Memory B cell (primary cell): ENCODE results near the gene GPC3.
"Not testable (repeated sequence)": the region's sequence is repeated elsewhere in the genome, so short reads cannot be mapped to it uniquely, and the experiment has no call there.

Experiments used
- ATAC-seq: fragments of 150-1000 bp; cut with Tn5 transposase; 2 replicates; pipeline ENCODE4 v1.10.0; 2021; ENCODE audit warnings: low read depth, mild to moderate bottlenecking, moderate library complexity
- DNase-seq, 2 donors: peaks; one replicate each; pipeline ENCODE4 v3.0.0; 2022; ENCODE audit warnings: low spot score in 2 of 2
- H3K27ac Mint-ChIP-seq: one replicate; pipeline ENCODE4 v1.8.0; 2022; ENCODE audit warnings: mild to moderate bottlenecking, moderate library complexity, mixed read lengths
- H3K27me3 Mint-ChIP-seq: one replicate; pipeline ENCODE4 v1.8.0; 2022; ENCODE audit warnings: mixed read lengths
- H3K36me3 Mint-ChIP-seq: one replicate; pipeline ENCODE4 v1.8.0; 2022; ENCODE audit warnings: mild to moderate bottlenecking, mixed read lengths
- H3K4me1 Mint-ChIP-seq: one replicate; pipeline ENCODE4 v1.8.0; 2022; ENCODE audit warnings: mixed read lengths
- H3K4me3 Mint-ChIP-seq: one replicate; pipeline ENCODE4 v1.8.0; 2022; ENCODE audit warnings: mild to moderate bottlenecking, moderate library complexity, mixed read lengths
- H3K9me3 Mint-ChIP-seq: one replicate; pipeline ENCODE4 v1.8.0; 2022; ENCODE audit warnings: mixed read lengths

Gene GPC3

DNA sequence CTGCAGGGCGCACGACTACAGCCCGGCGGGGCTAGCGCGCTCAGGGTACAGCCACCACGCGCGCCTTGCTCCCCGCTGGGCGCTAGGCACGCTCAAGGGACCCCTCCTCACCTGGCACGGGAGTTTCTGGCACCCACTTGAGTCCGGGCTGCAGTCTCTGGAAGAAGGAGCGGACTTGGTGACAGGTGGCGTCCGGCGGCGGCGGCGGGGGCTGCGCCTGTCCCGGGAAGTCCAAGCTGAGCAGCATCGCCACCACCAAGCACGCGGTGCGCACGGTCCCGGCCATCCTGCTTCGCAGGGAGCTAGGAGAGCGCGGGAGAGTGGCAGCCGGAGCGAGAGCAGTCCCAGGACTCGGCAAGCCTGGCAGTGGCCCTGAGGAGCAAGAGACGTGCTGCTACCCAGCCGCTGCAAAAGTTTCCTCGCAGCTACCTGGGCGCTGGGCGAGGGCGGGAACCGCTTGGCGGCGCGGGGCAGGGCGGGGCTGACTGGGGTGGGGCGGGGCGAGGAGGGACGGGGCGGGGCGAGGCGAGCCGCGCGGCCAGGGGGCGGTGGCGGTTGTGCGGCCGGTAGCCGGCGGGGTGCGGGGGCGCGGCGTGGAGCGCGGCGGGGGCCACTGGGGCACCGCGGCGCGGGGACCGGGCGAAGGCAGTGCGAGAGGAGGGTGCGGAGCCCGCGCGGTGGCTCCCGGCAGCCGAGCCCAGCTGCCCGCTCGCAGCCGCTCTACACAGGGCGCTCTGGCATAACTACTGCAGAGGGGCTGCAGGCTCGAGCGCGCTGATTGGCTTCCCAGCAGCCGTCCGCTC is at the start of gene GPC3:
Gene GPC3 (minus strand): TSS at position 431 of the 803 bp plus-strand sequence.
- Mint-ChIP-seq H3K4me1 (no peaks in the 10 kb centered on the region), H3K4me3 (peak within 1 kb of the TSS; percentile 62), H3K27me3 (peaks cover 10% of the 10 kb centered on the region), H3K27ac (no peak within 1 kb of the TSS), H3K36me3 (no peaks in the 10 kb centered on the region), H3K9me3 (no peaks in the 10 kb centered on the region)
- DNase-seq (no peak), ATAC-seq (peak; percentile 64)

DNA sequence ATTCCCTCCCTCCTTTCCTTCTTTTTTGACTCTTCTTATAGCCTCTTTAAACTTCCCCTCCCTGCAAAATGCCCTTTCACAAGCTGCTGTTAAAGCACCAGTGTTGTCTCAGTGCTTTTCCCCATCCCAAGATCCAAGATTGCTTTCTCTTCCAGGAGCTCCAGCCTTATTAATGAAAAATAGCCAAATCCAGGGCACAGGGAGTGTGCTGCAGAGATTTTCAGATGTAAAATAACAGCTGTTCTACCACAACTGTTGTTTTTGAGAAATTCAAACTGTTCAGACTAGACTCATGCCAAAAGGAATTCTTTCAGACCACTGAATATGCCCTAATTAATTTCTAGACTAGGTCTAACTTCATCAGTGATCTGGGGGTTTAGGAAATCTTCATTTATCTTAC is 47.0 kb upstream of the GPC3 start:
- H3K4me3 Mint-ChIP-seq, result no peak overlapping the region
- peaks cover 9% of the 10 kb centered on the region for H3K27me3 Mint-ChIP-seq
- H3K27ac Mint-ChIP-seq, result no peak overlapping the region
- DNase-seq (no peak), ATAC-seq (no peak)
- no peaks in the 10 kb centered on the region for H3K9me3 Mint-ChIP-seq
- no peaks in the 10 kb centered on the region for H3K4me1 Mint-ChIP-seq
- H3K36me3 Mint-ChIP-seq, result no peaks in the 10 kb centered on the region

DNA sequence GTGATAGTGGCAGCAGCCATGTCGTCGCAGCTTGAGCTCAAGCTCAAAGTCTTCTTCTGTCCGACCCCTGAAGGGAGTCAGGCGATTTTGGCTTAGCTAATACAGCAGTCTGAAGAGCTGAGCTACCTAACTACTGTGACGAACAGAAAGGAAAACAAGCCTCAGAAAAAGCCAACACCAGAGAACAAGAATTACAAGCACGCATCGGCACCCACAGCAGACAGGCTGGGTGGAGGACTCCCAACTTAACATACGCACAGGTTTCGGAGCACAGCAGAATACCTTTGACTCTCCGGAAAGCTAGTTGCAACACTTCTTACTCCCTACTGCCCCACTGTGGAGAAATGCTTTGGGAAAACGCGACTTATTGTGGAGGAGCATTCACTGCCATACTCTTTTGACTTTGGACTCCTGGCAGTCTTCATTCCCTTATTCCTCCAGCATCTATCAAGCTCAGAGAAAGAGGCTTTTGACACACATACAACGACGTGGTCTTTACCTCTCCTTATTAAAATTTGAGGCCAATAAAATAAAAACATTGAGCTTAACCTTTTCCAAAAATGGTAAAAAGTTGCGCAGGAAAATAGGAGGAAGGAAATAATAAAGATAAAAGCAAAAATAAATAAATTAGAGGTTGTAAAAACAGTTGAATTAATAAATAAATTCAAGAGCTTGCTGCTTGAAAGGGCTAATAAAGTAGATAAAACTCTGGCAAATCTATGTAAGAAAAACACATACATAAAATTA is 41.3 kb upstream of the GPC3 start:
- Mint-ChIP-seq H3K27ac (peak overlapping the region; percentile 36), H3K27me3 (peaks cover 4% of the 10 kb centered on the region), H3K4me1 (no peaks in the 10 kb centered on the region), H3K4me3 (no peak overlapping the region), H3K36me3 (no peaks in the 10 kb centered on the region), H3K9me3 (no peaks in the 10 kb centered on the region)
- DNase-seq (no peak), ATAC-seq (no peak)

DNA sequence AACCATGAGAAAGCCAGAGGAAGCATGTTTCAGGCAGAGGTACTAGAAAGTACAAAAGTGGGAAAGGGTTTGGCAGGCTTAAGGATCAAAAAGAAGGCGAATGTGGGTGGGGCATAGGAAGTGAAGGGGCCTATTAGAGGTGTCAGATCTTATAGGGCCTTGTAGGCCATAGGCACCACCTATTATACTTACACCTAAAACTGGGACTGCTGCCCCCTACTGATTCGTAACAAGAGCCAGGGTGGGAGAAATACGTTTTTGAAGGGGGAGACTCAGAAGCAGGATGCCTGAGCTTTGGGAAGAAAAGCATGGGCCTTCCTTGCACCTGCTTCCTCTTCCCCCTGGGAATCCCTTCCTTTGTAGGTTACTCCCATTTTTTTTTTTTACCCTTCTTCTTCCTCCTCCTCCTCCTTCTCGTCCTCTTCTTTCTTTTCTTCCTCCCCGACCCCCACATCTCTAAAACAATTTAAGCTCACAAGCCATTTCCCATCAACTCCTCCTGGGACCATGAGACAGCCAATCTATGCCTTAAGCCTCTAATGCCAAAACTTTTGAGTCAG is 40.7 kb upstream of the GPC3 start:
- Mint-ChIP-seq H3K4me1 (no peaks in the 10 kb centered on the region), H3K27ac (peak overlapping the region; percentile 36), H3K36me3 (no peaks in the 10 kb centered on the region), H3K27me3 (peaks cover 4% of the 10 kb centered on the region), H3K9me3 (no peaks in the 10 kb centered on the region), H3K4me3 (no peak overlapping the region)
- DNase-seq (no peak), ATAC-seq (no peak)

DNA sequence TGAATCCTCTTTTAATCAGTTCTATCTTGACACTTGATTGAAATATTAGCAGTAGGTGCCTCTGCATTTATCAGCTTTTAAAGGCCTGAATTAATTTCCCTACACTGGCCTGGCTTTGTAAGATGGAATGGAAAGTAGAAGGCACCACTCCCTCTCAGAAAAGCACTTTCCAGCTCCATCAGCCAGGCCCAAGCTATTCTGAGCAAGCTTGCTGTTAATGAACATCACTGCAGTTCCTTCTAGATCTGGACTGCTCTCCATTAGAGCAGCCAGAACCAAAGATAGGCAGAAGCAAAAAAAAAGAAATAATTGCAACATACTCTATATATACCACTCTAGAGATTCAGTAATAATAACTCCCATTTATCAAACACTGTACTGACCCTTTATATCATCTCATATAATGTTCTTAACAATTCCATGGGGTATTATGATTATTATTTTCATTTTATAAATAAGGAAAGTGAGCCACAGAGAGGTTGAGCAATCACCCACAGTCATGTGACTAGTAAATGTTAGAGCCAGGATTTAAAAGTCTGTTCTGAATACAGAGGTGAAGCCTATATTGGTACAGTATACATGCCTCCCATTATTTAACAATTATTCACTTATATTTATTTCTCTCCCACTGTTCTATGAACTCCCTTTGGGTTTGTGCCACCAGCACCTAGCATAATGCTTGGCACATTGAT is 39.4 kb upstream of the GPC3 start:
- Mint-ChIP-seq H3K36me3 (no peaks in the 10 kb centered on the region), H3K9me3 (no peaks in the 10 kb centered on the region), H3K27ac (no peak overlapping the region), H3K27me3 (peaks cover 4% of the 10 kb centered on the region), H3K4me1 (no peaks in the 10 kb centered on the region), H3K4me3 (no peak overlapping the region)
- ATAC-seq (no peak), DNase-seq (no peak)

DNA sequence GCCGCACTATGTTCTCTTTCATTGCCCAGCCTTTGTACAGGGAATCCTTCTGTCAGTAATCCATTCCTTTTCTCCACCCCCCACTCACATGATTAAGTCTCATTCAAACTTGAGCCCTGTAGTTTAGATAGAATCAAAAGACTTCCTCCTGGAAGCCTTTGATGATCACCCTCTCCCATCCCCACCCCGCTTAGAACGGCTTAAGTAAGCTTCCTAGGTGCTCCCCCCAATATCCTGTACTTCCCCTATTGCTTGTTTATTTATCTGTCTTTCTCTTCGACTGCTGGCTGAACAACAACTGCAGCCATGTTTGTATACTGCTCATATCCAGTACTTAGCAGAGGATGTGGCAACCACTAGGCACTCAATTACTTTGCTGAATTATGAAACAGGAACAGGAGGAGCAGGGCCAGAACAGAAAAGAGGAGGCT is 38.5 kb upstream of the GPC3 start:
- ATAC-seq, result no peak
- Mint-ChIP-seq H3K9me3 (no peaks in the 10 kb centered on the region), H3K36me3 (no peaks in the 10 kb centered on the region), H3K27ac (no peak overlapping the region), H3K4me3 (no peak overlapping the region), H3K4me1 (no peaks in the 10 kb centered on the region), H3K27me3 (peaks cover 5% of the 10 kb centered on the region)
- no peak for DNase-seq

DNA sequence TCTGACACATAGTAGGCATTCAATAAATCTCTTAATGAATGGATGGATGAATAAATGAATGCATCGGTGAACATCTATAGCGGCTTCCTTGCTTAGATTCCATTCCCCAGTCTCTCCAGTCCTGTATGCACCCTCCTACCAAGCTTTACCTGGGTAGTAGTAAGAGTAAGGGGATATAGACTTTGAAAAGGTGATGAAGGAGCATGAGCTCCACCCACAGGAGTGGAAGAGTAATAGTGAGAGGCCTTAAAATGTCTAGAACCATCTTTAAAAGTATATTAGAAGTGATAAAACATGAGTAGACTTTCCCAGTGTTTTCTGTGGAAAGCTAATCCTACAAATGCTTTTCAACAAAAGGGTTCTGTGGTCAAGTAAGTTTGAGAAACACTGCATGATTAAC is 35.5 kb upstream of the GPC3 start:
- no peaks in the 10 kb centered on the region for H3K36me3 Mint-ChIP-seq
- DNase-seq, result no peak
- peaks cover 5% of the 10 kb centered on the region for H3K27me3 Mint-ChIP-seq
- no peak overlapping the region for H3K4me3 Mint-ChIP-seq
- no peaks in the 10 kb centered on the region for H3K4me1 Mint-ChIP-seq
- no peak overlapping the region for H3K27ac Mint-ChIP-seq
- no peak for ATAC-seq
- no peaks in the 10 kb centered on the region for H3K9me3 Mint-ChIP-seq

DNA sequence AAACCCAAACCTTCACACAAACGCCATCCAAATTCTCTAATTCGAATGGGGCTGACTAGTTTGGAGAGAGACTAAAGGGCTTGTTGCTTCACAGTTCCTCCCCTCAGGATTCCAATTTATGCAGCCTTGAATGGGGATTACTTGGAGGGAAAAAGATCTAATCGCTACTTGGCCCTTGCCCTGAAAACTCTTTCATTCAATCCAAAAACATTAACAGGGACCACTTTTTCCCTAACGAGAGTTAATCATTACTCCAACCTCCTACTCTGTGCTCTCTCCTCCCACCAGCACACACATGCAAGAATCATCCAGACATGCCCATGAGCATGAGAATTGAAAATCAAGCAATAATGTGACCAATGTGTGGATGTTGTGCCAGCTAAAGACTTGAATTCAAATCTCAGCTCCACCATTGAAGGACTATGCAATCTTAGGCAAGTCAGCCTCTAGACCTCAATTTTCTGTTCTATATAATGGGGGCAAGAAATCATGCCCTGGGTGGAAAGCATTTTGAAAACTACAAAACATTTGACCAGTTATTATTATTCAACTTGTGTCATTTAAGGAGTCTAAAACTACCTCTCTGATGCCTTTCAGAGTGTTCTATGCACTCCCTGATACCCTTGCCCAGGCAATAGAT is 34.3 kb upstream of the GPC3 start:
- no peak overlapping the region for H3K4me3 Mint-ChIP-seq
- DNase-seq, result no peak
- H3K27ac Mint-ChIP-seq, result no peak overlapping the region

DNA sequence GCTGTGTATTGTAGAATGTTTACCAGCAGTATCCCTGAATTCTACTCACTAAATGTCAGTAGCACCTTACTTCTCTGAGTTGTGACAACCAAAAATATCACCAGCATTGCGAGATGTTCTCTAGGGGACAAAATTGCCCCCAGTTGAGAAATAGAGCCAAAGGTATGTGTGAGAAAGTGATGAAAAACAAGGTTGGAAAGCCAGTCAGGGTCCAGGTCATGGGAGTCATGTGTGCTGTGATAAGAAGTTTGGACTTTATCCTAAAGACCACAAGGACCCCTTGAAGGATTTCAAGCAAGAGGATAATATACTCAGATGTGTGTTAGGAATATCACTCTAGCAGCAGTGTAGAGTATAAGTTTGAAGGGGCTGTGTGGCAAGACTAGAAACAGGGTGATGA is 30.9 kb upstream of the GPC3 start:
- H3K9me3 Mint-ChIP-seq, H3K27ac Mint-ChIP-seq, ATAC-seq, H3K4me1 Mint-ChIP-seq, H3K27me3 Mint-ChIP-seq, DNase-seq, H3K36me3 Mint-ChIP-seq, H3K4me3 Mint-ChIP-seq: not testable (repeated sequence)

More for the DNA sequence above, 34.3 kb upstream of the GPC3 start:
- Mint-ChIP-seq H3K9me3 (no peaks in the 10 kb centered on the region), H3K27me3 (peaks cover 5% of the 10 kb centered on the region), H3K36me3 (no peaks in the 10 kb centered on the region), H3K4me1 (no peaks in the 10 kb centered on the region)
- ATAC-seq, result no peak

DNA sequence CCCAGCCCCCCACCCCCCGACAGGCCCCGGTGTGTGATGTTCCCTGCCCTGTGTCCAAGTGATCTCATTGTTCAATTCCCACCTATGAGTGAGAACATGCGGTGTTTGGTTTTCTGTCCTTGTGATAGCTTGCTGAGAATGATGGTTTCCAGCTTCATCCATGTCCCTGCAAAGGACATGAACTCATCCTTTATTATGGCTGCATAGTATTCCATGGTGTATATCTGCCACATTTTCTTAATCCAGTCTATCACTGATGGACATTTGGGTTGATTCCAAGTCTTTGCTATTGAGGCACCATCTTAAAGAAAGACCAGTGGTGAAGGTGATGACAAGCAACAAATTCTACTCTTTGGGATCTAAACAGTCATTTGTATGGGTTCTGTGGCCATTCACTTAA is 30.1 kb upstream of the GPC3 start:
- H3K27ac Mint-ChIP-seq, H3K4me3 Mint-ChIP-seq, ATAC-seq, DNase-seq, H3K27me3 Mint-ChIP-seq, H3K4me1 Mint-ChIP-seq, H3K9me3 Mint-ChIP-seq, H3K36me3 Mint-ChIP-seq: not testable (repeated sequence)

DNA sequence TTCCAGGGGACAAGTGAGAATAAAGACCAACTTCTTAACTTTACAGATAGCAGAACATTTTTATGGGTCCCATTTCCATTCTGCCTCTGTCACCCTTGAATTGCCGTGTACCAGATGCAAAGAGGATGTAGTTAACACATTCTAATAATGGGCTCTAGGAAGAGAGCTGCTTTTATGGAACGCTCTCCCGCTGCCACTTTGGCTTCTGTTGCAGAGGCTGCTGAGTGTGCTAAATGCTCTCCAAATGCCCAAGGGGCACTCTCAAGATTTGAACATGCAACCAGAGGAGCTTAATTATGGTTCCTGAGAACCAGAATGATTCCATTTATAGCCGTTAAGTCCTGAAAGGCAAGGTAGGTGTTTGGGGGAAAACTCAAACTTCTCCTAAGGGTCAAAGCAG is 28.1 kb upstream of the GPC3 start:
- ATAC-seq, result no peak
- no peaks in the 10 kb centered on the region for H3K36me3 Mint-ChIP-seq
- no peaks in the 10 kb centered on the region for H3K4me1 Mint-ChIP-seq
- H3K9me3 Mint-ChIP-seq, result no peaks in the 10 kb centered on the region
- no peak overlapping the region for H3K27ac Mint-ChIP-seq
- H3K27me3 Mint-ChIP-seq, result peaks cover 4% of the 10 kb centered on the region
- DNase-seq, result no peak
- no peak overlapping the region for H3K4me3 Mint-ChIP-seq

DNA sequence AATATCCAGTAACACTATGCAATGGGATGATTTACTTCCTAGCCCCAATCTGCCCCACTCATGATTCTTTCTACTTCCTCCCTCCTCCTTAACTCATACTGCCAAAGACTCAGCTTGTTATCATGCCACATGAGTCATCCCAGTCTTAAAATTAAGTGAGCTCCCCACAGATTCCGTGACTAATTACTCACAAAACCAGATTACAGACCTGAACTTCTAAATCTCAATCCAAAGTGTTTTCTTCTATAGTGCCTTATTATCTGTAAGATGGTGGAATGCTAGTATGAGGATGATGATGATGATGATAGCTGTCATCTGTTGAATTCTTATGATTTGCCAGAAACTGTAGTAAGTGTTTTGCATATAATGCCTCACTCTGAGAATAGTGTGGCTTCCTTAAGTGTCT is 27.7 kb upstream of the GPC3 start:
- peaks cover 5% of the 10 kb centered on the region for H3K27me3 Mint-ChIP-seq
- no peak for DNase-seq
- H3K4me3 Mint-ChIP-seq, result no peak overlapping the region
- H3K36me3 Mint-ChIP-seq, result no peaks in the 10 kb centered on the region
- H3K4me1 Mint-ChIP-seq, result no peaks in the 10 kb centered on the region
- H3K9me3 Mint-ChIP-seq, result no peaks in the 10 kb centered on the region
- no peak for ATAC-seq
- H3K27ac Mint-ChIP-seq, result no peak overlapping the region

DNA sequence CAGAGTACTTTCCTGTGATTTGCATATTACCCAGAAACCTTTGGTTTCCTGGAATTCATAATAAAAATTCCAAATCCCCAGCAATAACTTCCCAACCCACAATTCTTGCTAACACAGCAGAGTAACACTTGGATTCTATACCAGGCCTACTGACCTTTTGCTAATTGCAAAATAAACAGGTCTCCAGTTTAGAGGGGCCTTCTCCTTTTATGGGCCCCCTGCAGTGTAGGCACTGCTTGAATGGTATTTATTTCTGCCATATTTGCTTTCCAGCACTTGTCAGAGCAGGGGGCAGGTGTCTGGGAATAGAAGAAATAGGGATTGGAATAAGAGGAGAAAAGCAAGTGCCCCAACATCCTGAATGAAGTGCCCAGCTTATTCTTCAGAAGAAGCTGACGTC is 25.3 kb upstream of the GPC3 start:
- H3K4me3 Mint-ChIP-seq, result no peak overlapping the region
- no peaks in the 10 kb centered on the region for H3K4me1 Mint-ChIP-seq
- no peak for ATAC-seq
- H3K9me3 Mint-ChIP-seq, result no peaks in the 10 kb centered on the region
- H3K27ac Mint-ChIP-seq, result no peak overlapping the region
- H3K36me3 Mint-ChIP-seq, result no peaks in the 10 kb centered on the region
- peaks cover 1% of the 10 kb centered on the region for H3K27me3 Mint-ChIP-seq
- no peak for DNase-seq

DNA sequence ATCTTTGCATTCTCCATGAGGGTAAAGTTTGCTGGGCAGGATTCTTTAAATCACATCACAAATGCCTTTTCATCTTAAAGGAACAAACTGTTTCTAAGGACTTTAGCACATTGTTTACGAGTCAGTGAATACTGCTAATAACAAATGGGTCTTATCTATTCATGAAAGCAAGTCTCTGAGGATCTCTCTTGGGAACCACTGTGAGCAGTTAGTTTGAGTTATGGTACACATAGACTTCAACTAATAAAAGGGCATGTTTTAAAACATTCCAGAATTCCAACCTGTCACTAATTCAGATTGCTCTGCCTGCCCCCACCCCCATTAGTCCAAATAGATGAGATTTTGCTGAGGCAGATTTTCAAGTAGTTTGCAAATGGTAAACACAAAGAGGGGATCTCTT is 22.3 kb upstream of the GPC3 start:
- ATAC-seq (no peak), DNase-seq (no peak)
- Mint-ChIP-seq H3K4me1 (no peaks in the 10 kb centered on the region), H3K9me3 (no peaks in the 10 kb centered on the region), H3K27me3 (peaks cover 3% of the 10 kb centered on the region), H3K4me3 (no peak overlapping the region), H3K27ac (no peak overlapping the region), H3K36me3 (no peaks in the 10 kb centered on the region)
